HEK293T (cell line): Measurements from ENCODE around the gene CPVL.
A peak's percentile ranks its signal among the peaks of the same experiment; 100 is the strongest.

Experiments used
- CTCF ChIA-PET: fragments of 350-600 bp; formaldehyde crosslinking; extraction: SDS; loops from one replicate; lab custom pipeline; 2021; ENCODE audit warnings: antibody characterized with exemption, inconsistent platforms; lab: Yijun Ruan, JAX
- POLR2A ChIA-PET: fragments of 350-600 bp; formaldehyde crosslinking; extraction: SDS; loops from one replicate; lab custom pipeline; 2020; ENCODE audit warnings: antibody characterized with exemption, inconsistent platforms; lab: Yijun Ruan, JAX
- DNase-seq: peaks from one replicate; pipeline ENCODE4 v3.0.0; 2012; ENCODE audit warnings: mixed read lengths; ENCODE audit errors: extremely low spot score
- ARNT ChIP-seq: fragments of 450-650 bp; IDR thresholded peaks from 2 replicates; pipeline ENCODE4 v1.6.1; 2017; ENCODE audit warnings: mild to moderate bottlenecking
- BHLHE40 ChIP-seq: fragments of 450-650 bp; IDR thresholded peaks from 2 replicates; pipeline ENCODE4 v1.6.1; 2016; ENCODE audit warnings: mild to moderate bottlenecking, moderate library complexity, borderline replicate concordance
- CTBP1 ChIP-seq: fragments of 450-650 bp; IDR thresholded peaks from 2 replicates; pipeline ENCODE4 v1.6.1; 2016; ENCODE audit warnings: borderline replicate concordance
- ELF4 ChIP-seq: fragments of 450-650 bp; IDR thresholded peaks from 2 replicates; pipeline ENCODE4 v1.6.1; 2017; ENCODE audit warnings: antibody characterized with exemption
- FOXA1 ChIP-seq: fragments of 450-650 bp; IDR thresholded peaks from 2 replicates; pipeline ENCODE4 v1.6.1; 2016; ENCODE audit warnings: mild to moderate bottlenecking
- FOXK2 ChIP-seq: fragments of 450-650 bp; IDR thresholded peaks from 2 replicates; pipeline ENCODE4 v1.6.1; 2016; ENCODE audit warnings: mild to moderate bottlenecking
- FOXM1 ChIP-seq: fragments of 450-650 bp; IDR thresholded peaks from 2 replicates; pipeline ENCODE4 v1.6.1; 2017; ENCODE audit warnings: mild to moderate bottlenecking, borderline replicate concordance
- HDGF ChIP-seq: fragments of 450-650 bp; IDR thresholded peaks from 2 replicates; pipeline ENCODE4 v1.6.1; 2017; ENCODE audit warnings: antibody characterized with exemption, borderline replicate concordance
- L3MBTL2 ChIP-seq: fragments of 450-650 bp; conservative IDR thresholded peaks from 2 replicates; pipeline ENCODE4 v1.6.1; 2016; ENCODE audit warnings: mild to moderate bottlenecking
- LEF1 ChIP-seq: fragments of 450-650 bp; IDR thresholded peaks from 2 replicates; pipeline ENCODE4 v1.6.1; 2017; ENCODE audit warnings: mild to moderate bottlenecking, borderline replicate concordance
- NFRKB ChIP-seq: fragments of 450-650 bp; IDR thresholded peaks from 2 replicates; pipeline ENCODE4 v1.6.1; 2016; ENCODE audit warnings: mild to moderate bottlenecking, moderate library complexity
- SP1 ChIP-seq: fragments of 450-650 bp; IDR thresholded peaks from 2 replicates; pipeline ENCODE4 v1.6.1; 2017
- SUZ12 ChIP-seq: fragments of 450-650 bp; IDR thresholded peaks from 2 replicates; pipeline ENCODE4 v1.6.1; 2016; ENCODE audit warnings: mild to moderate bottlenecking
- TARDBP ChIP-seq: fragments of 450-650 bp; IDR thresholded peaks from 2 replicates; pipeline ENCODE4 v1.6.1; 2016
- ZNF384 ChIP-seq: fragments of 450-650 bp; IDR thresholded peaks from 2 replicates; pipeline ENCODE4 v1.6.1; 2016
- TF ChIP-seq, protein P1 (sequence below): fragments of 450-650 bp; IDR thresholded peaks from 2 replicates; pipeline ENCODE4 v1.6.1; 2016

The CPVL gene

DNA sequence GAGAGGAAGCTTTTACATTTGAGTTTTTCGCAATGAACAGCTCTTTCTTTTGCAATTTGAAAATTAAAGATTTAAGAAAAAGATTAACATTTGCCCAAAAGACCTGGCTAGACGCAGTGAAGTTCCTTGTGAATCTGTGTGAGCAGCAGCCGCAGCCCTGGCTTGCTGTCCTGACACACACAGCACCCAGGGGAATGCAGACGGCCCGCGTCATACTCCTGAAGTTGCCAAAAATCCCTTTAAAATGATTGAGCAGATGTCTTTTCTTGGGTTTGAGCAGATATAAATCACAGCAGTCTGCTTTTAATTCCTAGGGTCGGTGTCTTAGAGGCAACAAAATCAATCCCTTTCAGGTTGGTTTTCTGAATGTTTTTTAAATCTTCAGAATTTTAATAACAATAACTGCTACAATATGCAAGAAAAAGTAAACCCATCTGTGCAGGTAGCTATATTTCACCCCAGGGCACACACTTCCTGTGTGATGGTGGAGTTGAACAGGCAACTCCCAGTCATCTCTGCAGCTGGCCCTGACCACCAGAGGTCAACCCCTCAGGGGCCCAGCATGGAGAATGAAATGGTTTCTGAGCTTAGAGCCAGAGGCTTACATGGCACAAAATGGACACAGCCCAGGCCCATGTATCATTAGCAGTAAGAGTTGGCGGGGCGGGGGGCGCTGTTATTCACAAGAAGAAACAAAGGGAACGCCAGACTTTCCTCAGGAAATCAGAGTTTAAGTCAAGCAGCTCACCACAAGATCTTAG is 156.0 kb downstream of the CPVL start:
- ChIA-PET CTCF (no interaction called here), POLR2A (no interaction called here)
- no peak for TF ChIP-seq CTBP1
- no peak for TF ChIP-seq FOXM1
- no peak for TF ChIP-seq FOXK2
- TF ChIP-seq LEF1 = no peak
- no peak for TF ChIP-seq FOXA1
- no peak for TF ChIP-seq ARNT
- TF ChIP-seq L3MBTL2 = no peak
- no peak for TF ChIP-seq ZNF384
- TF ChIP-seq HDGF = no peak
- no peak for TF ChIP-seq TARDBP
- no peak for TF ChIP-seq SUZ12
- no peak for DNase-seq

DNA sequence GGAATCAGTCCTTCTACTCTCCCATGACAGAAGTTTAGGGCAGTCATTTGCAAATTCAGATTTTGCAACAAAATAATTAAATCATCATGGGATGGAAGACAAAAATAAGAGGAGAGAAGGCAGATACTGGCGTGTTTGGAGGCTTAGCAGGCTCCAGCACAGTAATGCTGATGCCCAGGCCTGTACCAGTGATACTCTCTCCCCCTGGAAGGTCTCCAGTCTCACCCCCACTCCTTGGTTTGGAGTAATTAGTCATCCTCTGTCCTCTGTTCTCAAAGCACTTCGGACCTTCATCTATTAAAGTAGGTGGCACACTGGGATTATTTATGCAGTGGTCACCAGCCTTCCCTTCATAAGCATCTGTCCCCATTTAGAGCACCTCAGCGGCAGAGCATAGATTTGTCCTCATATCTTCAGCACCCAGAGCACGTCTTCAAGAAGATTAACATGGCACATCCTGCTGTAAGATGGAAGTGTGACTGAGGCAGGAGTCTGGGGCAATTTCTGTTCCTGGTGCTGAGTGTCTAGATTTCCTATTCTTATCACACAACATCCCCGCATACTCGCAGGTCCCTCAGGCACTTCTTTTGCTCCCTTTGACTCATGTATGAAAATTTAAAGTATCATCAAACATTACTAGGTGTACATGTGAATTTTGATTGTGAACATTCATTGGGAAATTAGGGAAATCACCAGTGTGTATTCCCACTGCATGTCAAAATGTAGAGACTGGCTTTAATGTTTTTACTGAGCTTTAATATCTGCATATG is 156.9 kb downstream of the CPVL start:
- CTCF ChIA-PET = no interaction called here
- DNase-seq = no peak
- POLR2A ChIA-PET = no interaction called here
- TF ChIP-seq, protein P1, sequence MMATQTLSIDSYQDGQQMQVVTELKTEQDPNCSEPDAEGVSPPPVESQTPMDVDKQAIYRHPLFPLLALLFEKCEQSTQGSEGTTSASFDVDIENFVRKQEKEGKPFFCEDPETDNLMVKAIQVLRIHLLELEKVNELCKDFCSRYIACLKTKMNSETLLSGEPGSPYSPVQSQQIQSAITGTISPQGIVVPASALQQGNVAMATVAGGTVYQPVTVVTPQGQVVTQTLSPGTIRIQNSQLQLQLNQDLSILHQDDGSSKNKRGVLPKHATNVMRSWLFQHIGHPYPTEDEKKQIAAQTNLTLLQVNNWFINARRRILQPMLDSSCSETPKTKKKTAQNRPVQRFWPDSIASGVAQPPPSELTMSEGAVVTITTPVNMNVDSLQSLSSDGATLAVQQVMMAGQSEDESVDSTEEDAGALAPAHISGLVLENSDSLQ = no peak
- no peak for TF ChIP-seq L3MBTL2
- no peak for TF ChIP-seq SUZ12
- TF ChIP-seq ARNT = no peak
- no peak for TF ChIP-seq BHLHE40
- TF ChIP-seq CTBP1 = no peak
- no peak for TF ChIP-seq FOXK2
- TF ChIP-seq ZNF384 = no peak
- no peak for TF ChIP-seq LEF1
- TF ChIP-seq FOXA1 = no peak
- no peak for TF ChIP-seq HDGF
- no peak for TF ChIP-seq FOXM1
- no peak for TF ChIP-seq NFRKB
- no peak for TF ChIP-seq TARDBP
- TF ChIP-seq ELF4 = no peak
- no peak for TF ChIP-seq SP1

DNA sequence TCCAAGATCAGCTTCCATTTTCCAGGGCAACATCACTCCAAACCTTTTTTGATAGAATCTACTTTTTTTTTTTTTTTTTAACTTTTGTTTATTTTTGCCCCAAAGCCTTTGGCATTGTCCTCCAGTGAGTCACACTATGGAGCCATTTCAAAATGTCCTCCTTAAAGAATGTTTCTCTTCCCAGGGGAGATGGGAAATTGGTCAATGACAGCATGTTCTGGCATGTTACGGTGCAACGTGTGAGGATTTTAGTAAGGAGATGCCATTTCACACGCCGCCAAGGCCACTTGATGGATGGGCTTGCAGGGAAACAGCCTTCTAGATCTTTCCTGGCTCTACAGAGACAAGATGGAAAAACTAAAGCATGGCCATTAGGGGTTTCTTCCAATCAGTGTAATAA is 157.5 kb downstream of the CPVL start:
- TF ChIP-seq BHLHE40 (no peak), FOXK2 (no peak), LEF1 (no peak), FOXA1 (no peak)
- POLR2A ChIA-PET = no interaction called here
- CTCF ChIA-PET = no interaction called here
- no peak for DNase-seq

DNA sequence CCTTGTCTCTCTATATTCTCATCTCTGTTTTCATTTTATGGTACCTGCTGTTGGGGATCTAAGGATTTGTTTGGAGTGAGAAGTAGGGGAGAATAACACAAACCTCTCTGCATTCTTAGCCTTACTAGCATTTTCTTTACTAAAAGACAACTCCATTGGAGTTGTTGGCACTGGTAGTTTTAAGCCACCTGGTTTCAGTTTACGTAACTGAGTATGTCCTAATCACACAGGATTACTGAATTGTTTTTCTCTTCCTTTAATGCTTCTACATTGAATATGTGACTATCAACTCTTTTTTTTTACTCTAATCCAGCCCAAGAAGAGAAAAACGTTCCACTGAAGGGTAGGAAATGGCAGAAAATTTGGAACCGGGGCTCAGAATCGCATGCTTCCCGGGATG is 158.2 kb downstream of the CPVL start:
- ChIA-PET POLR2A (no interaction called here), CTCF (no interaction called here)
- DNase-seq = no peak
- TF ChIP-seq FOXM1 (no peak), SUZ12 (no peak), ARNT (no peak)

DNA sequence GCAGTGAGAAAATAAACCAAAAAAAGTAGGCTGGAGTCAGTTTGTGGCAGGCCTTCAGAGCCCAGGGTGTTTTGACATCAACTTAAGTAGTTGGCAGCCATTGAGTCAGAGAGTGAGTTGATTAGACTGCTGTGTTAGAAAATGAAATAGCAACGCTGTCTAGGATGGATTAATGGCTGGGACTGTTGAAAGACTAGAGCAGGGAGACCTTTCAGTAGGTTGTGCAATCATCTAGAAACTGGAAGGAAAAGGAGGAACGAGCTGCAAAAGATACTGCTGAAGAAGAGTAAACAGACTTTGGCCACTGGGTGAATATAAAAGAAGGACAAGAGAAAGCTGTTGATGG is 159.6 kb downstream of the CPVL start:
- POLR2A ChIA-PET = no interaction called here
- DNase-seq = no peak
- TF ChIP-seq FOXM1 (no peak), LEF1 (no peak), FOXA1 (no peak), L3MBTL2 (no peak), BHLHE40 (no peak), SUZ12 (no peak), TARDBP (no peak)
- TF ChIP-seq, protein P1 = no peak
- CTCF ChIA-PET = interaction anchor here (1.2 kb wide), 1 partner anchor 101 kb away, joined by 4 read pairs; no protein-coding TSS in a partner anchor

DNA sequence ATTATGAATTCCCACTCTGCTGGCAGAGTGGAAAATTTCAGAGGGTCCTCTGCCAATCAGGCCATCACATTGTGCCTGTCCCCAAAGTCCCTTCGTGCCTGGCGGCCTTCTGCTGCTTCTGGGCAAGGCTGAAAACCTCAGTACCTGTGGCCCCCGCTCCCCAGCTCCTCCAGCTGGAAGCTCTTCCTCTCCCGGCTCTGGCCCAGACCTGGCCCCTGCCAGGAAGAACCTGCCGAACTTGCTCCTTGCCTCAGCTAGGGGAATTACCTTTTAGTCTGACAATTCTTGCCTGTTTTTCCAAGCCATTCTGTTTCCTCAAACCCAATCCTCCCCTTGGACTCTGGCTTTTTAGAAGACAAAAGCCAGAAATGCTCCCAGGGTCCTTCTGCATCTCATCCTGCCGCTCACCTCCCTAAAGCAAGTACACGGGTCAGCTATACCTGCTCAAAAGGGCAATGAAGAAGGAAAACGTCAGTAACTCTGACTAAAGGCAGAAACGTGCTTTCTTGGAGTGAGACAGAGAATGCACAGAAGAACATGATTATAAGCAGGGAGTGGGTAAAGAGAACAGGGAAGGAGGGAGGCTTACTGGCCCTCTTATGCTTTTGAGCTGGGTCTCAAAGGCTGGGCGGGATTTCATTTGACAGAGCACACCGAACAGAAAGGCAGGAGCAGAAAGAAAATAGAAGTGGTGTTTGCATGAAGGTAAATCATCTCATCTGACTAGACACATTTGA is 160.1 kb downstream of the CPVL start:
- DNase-seq = no peak
- CTCF ChIA-PET = interaction anchor here (1.2 kb wide), 1 partner anchor 102 kb away, joined by 4 read pairs; no protein-coding TSS in a partner anchor
- POLR2A ChIA-PET = interaction anchor here (0.5 kb wide), 1 partner anchor 98 kb away, joined by 3 read pairs; no protein-coding TSS in a partner anchor
- no peak for TF ChIP-seq FOXM1
- TF ChIP-seq HDGF = no peak

DNA sequence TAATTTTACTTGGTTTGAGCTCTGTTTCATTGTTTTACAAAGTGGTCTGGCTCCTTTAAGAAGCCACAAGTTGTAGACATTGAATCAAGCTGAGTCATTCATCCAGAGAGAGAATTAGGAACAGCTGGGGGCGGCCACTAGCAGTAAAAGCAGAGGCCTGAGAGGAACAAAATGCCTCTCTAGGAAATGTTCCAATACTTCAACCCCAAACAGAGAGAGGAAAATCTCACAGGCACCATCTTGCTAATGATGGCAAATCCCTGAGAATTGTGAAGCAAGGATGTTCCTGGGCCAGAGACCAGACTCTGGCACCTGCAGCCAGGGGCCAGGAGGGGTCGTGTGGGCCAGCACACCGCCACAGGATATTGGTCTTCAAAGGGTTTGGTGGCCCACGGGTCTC is 161.7 kb downstream of the CPVL start:
- DNase-seq = peak; percentile 23
- CTCF ChIA-PET = interaction anchor here (1.0 kb wide), 1 partner anchor 57 kb away, joined by 3 read pairs; no protein-coding TSS in a partner anchor
- POLR2A ChIA-PET = no interaction called here
- TF ChIP-seq FOXA1 = no peak
- TF ChIP-seq ZNF384 = no peak
- TF ChIP-seq, protein P1 = no peak
- no peak for TF ChIP-seq BHLHE40
- TF ChIP-seq CTBP1 = no peak
- no peak for TF ChIP-seq FOXM1
- TF ChIP-seq SP1 = no peak
